MM.1S (cell line): ENCODE results near the gene TMEM258.

ENCODE experiments used
- DNase-seq: peaks from one replicate; pipeline ENCODE4 v3.0.0-alpha.2; 2015
- H2AFZ ChIP-seq: fragments of 300-600 bp; sonication (generic); 2 replicates; pipeline ENCODE4 v1.6.0; 2016; ENCODE audit warnings: antibody characterized with exemption, low read length
- H3F3A ChIP-seq: fragments of 300-600 bp; sonication (generic); 2 replicates; pipeline ENCODE4 v1.6.1; 2016; ENCODE audit warnings: mild to moderate bottlenecking, antibody characterized with exemption, low read length, moderate library complexity, mixed read lengths; ENCODE audit not compliant: insufficient read depth
- H3K27ac ChIP-seq: fragments of 300-600 bp; sonication (generic); 2 replicates; pipeline ENCODE4 v1.5.1; 2016; ENCODE audit warnings: mild to moderate bottlenecking, low read length
- H3K27me3 ChIP-seq: fragments of 300-600 bp; sonication (generic); replicated peaks from 2 replicates; pipeline ENCODE4 v1.6.0; 2016; ENCODE audit warnings: low read length; ENCODE audit not compliant: insufficient read depth
- H3K36me3 ChIP-seq: fragments of 300-600 bp; sonication (generic); replicated peaks from 2 replicates; pipeline ENCODE4 v1.6.1; 2016; ENCODE audit warnings: mild to moderate bottlenecking, low read length, mixed read lengths; ENCODE audit not compliant: insufficient read depth
- H3K4me1 ChIP-seq: fragments of 300-600 bp; sonication (generic); 2 replicates; pipeline ENCODE4 v1.6.1; 2016; ENCODE audit warnings: low read length, mixed read lengths
- H3K4me2 ChIP-seq: fragments of 300-600 bp; sonication (generic); 2 replicates; pipeline ENCODE4 v1.6.0; 2016; ENCODE audit warnings: low read depth, low read length
- H3K4me3 ChIP-seq: fragments of 300-600 bp; sonication (generic); 2 replicates; pipeline ENCODE4 v1.5.1; 2016; ENCODE audit warnings: low read length, mixed read lengths
- H3K79me2 ChIP-seq: fragments of 300-600 bp; sonication (generic); 2 replicates; pipeline ENCODE4 v1.6.1; 2016; ENCODE audit warnings: mixed run types, low read length, mixed read lengths
- H3K9ac ChIP-seq: fragments of 300-600 bp; sonication (generic); 2 replicates; pipeline ENCODE4 v1.6.1; 2016; ENCODE audit warnings: low read length, mixed read lengths
- H3K9me2 ChIP-seq: fragments of 300-600 bp; sonication (generic); replicated peaks from 2 replicates; pipeline ENCODE4 v1.6.1; 2016; ENCODE audit warnings: mild to moderate bottlenecking, low read length, mixed read lengths; ENCODE audit not compliant: insufficient read depth
- H3K9me3 ChIP-seq: fragments of 300-600 bp; sonication (generic); replicated peaks from 2 replicates; pipeline ENCODE4 v1.6.1; 2016; ENCODE audit warnings: mild to moderate bottlenecking, low read length, mixed read lengths; ENCODE audit not compliant: insufficient read depth
- H4K20me1 ChIP-seq: fragments of 300-600 bp; sonication (generic); 2 replicates; pipeline ENCODE4 v1.6.1; 2016; ENCODE audit warnings: mild to moderate bottlenecking, low read length, moderate library complexity, mixed read lengths; ENCODE audit not compliant: insufficient read depth
- EZH2 ChIP-seq: fragments of 300-600 bp; sonication (generic); optimal IDR thresholded peaks from 2 replicates; pipeline ENCODE3; 2017; ENCODE audit warnings: low read depth, mild to moderate bottlenecking, antibody characterized with exemption, low read length, mixed read lengths
- EZH2phosphoT487 ChIP-seq: fragments of 300-600 bp; sonication (generic); IDR thresholded peaks from 2 replicates; pipeline ENCODE4 v1.6.1; 2018; ENCODE audit warnings: antibody characterized with exemption, low read length
- TF ChIP-seq, protein P1 (sequence below): fragments of 300-600 bp; sonication (generic); IDR thresholded peaks from 2 replicates; pipeline ENCODE4 v1.5.1; 2016; ENCODE audit warnings: antibody characterized with exemption, low read length, mixed read lengths

The TMEM258 gene

DNA sequence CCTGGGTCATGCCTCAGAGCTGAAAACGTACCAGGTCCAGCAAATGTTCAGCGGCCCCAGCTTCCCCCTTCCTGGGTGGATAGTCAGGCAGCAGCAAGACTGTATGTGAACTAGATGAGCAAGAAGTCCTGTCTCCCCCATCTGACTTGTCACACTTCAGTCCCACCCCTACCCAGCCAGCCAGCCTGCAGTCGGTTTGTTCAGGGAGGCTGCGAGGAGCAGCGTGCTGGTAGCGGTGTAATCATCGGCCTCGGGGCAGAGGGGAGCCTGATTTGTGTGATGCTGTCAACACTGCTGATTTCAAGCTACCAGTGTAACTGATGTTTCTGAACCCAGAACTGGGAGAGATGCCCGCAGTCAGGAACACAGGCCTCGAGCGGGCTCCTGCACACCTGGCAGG lies 9.6 kb downstream of the TMEM258 start:
- no peak for DNase-seq
- no peaks in the 10 kb centered on the region for H4K20me1 ChIP-seq
- H3K9ac ChIP-seq, result no peak overlapping the region

DNA sequence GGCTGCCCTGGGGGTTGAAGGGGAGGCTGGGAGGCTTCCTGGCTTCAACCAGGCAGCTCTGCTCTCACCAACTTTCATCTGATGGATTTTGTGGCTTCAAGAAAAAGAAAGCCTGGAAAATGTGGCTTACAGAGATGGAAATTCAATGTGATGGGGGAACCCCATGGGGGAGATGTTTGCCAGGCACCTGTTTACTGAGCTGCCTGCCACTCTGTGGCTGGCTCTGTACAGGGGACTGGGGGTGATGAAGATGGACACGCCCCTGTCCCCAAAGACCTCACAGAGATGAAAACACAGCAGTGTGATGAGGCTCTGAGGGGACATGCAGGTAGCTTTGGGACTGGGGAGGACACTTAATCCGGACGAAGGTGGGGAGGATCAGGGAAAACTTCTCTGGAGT lies 10.1 kb downstream of the TMEM258 start:
- DNase-seq, result no peak
- no peak overlapping the region for H3K27ac ChIP-seq

More for the DNA sequence above, 9.6 kb downstream of the TMEM258 start:
- no peaks in the 10 kb centered on the region for H3F3A ChIP-seq
- no peak for TF ChIP-seq EZH2
- no peak for TF ChIP-seq EZH2phosphoT487
- TF ChIP-seq, protein P1, sequence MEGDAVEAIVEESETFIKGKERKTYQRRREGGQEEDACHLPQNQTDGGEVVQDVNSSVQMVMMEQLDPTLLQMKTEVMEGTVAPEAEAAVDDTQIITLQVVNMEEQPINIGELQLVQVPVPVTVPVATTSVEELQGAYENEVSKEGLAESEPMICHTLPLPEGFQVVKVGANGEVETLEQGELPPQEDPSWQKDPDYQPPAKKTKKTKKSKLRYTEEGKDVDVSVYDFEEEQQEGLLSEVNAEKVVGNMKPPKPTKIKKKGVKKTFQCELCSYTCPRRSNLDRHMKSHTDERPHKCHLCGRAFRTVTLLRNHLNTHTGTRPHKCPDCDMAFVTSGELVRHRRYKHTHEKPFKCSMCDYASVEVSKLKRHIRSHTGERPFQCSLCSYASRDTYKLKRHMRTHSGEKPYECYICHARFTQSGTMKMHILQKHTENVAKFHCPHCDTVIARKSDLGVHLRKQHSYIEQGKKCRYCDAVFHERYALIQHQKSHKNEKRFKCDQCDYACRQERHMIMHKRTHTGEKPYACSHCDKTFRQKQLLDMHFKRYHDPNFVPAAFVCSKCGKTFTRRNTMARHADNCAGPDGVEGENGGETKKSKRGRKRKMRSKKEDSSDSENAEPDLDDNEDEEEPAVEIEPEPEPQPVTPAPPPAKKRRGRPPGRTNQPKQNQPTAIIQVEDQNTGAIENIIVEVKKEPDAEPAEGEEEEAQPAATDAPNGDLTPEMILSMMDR, result no peak
- H3K79me2 ChIP-seq, result peaks cover 2% of the 10 kb centered on the region; the same call in 1 of the 2 replicates
- no peaks in the 10 kb centered on the region for H3K9me3 ChIP-seq
- no peaks in the 10 kb centered on the region for H3K4me1 ChIP-seq
- H3K36me3 ChIP-seq, result no peaks in the 10 kb centered on the region
- H3K4me3 ChIP-seq, result no peak overlapping the region
- H2AFZ ChIP-seq, result no peak overlapping the region
- H3K27ac ChIP-seq, result no peak overlapping the region
- no peak overlapping the region for H3K4me2 ChIP-seq
- H3K9me2 ChIP-seq, result no peaks in the 10 kb centered on the region
- no peaks in the 10 kb centered on the region for H3K27me3 ChIP-seq

DNA sequence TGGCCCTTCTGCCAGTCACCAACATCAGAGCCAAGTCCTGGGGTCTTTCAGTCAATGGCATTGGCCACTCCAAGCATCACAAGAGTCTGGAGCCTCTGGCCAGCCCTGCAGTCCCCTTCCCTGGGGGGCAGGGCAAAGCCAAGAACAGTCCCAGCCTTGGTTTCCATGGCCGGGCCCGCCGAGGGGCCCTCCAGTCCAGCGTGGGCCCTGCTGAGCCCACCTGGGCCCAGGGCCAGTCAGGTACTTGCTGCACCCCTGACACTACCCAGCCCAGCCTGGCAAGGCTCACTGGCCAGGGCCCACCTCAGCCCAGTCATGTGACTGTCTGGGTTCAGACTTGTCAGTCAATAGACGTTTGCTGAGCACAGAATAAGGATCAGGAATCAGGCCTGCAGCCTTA lies 10.8 kb downstream of the TMEM258 start:
- Histone ChIP-seq H3K27me3 (no peaks in the 10 kb centered on the region), H3F3A (no peaks in the 10 kb centered on the region), H3K36me3 (no peaks in the 10 kb centered on the region), H3K4me2 (no peak overlapping the region), H4K20me1 (no peaks in the 10 kb centered on the region), H3K27ac (no peak overlapping the region), H3K9me3 (no peaks in the 10 kb centered on the region), H3K9me2 (no peaks in the 10 kb centered on the region), H3K9ac (no peak overlapping the region), H3K4me1 (no peaks in the 10 kb centered on the region), H2AFZ (no peak overlapping the region), H3K79me2 (no peaks in the 10 kb centered on the region), H3K4me3 (no peak overlapping the region)
- TF ChIP-seq, protein P1, result no peak
- no peak for TF ChIP-seq EZH2
- no peak for TF ChIP-seq EZH2phosphoT487
- DNase-seq, result no peak

More for the DNA sequence above, 10.1 kb downstream of the TMEM258 start:
- H3F3A ChIP-seq, result no peaks in the 10 kb centered on the region
- H3K9ac ChIP-seq, result no peak overlapping the region
- no peak overlapping the region for H3K4me3 ChIP-seq
- H3K36me3 ChIP-seq, result no peaks in the 10 kb centered on the region
- no peaks in the 10 kb centered on the region for H3K79me2 ChIP-seq
- H3K4me1 ChIP-seq, result no peaks in the 10 kb centered on the region
- no peaks in the 10 kb centered on the region for H4K20me1 ChIP-seq
- H3K9me3 ChIP-seq, result no peaks in the 10 kb centered on the region
- no peak overlapping the region for H2AFZ ChIP-seq
- H3K27me3 ChIP-seq, result no peaks in the 10 kb centered on the region
- no peaks in the 10 kb centered on the region for H3K9me2 ChIP-seq
- no peak overlapping the region for H3K4me2 ChIP-seq
- TF ChIP-seq EZH2phosphoT487 (no peak), EZH2 (no peak)
- TF ChIP-seq, protein P1, result no peak
